IMR-90 (cell line): Measurements from ENCODE around the gene FOXO4. TPM values are rescaled to one million over a fixed set of nuclear protein-coding genes. Genes with fewer than 3 reads are reported as not detected.

Experiments used
- ATAC-seq: fragments of 200-7000 bp; cut with Tn5 transposase; 2 replicates; pipeline ENCODE4 v1.9.1; 2020; ENCODE audit warnings: low read depth, mild to moderate bottlenecking, moderate library complexity
- BruUV-seq: library from RNA; stranded (reverse); fragments of 400-500 nt; replicated peaks from 2 replicates; lab custom pipeline; 2021; lab: Mats Ljungman, UMichigan
- CTCF ChIA-PET: fragments of 300-600 bp; formaldehyde crosslinking; extraction: SDS; loops from one replicate; lab custom pipeline; 2021; ENCODE audit warnings: antibody characterized with exemption; lab: Yijun Ruan, JAX
- POLR2A ChIA-PET: fragments of 300-600 bp; sonication (Branson Sonifier 250); formaldehyde crosslinking; loops from one replicate; lab custom pipeline; 2022; ENCODE audit warnings: antibody characterized with exemption; ENCODE audit not compliant: unreplicated experiment; lab: Charles Lee
- DNase-seq: peaks from one replicate; pipeline ENCODE4 v3.0.0; 2013
- H2AFZ ChIP-seq: replicated peaks from 2 replicates; pipeline ENCODE3; 2013; ENCODE audit warnings: low read length, mild to moderate bottlenecking; ENCODE audit not compliant: poor library complexity
- H2AK5ac ChIP-seq: 2 replicates; pipeline ENCODE4 v1.6.1; 2013; ENCODE audit warnings: low read depth, low read length, inconsistent platforms
- H2AK9ac ChIP-seq: replicated peaks from 2 replicates; pipeline ENCODE3; 2013; ENCODE audit warnings: mild to moderate bottlenecking, low read depth, low read length, moderate library complexity; ENCODE audit not compliant: poor library complexity
- H2BK120ac ChIP-seq: 2 replicates; pipeline ENCODE4 v1.6.1; 2013; ENCODE audit warnings: low read depth, low read length, inconsistent platforms
- H2BK15ac ChIP-seq: 3 replicates; pipeline ENCODE4 v1.6.1; 2013; ENCODE audit warnings: low read depth, low read length, inconsistent platforms
- H2BK20ac ChIP-seq: 2 replicates; pipeline ENCODE4 v1.6.1; 2013; ENCODE audit warnings: low read depth, mild to moderate bottlenecking, inconsistent platforms, low read length, moderate library complexity
- H2BK5ac ChIP-seq: 2 replicates; pipeline ENCODE4 v1.6.1; 2013; ENCODE audit warnings: mild to moderate bottlenecking, low read depth, low read length, inconsistent platforms; ENCODE audit not compliant: poor library complexity, severe bottlenecking
- H3K14ac ChIP-seq: replicated peaks from 2 replicates; pipeline ENCODE4 v1.6.1; 2013; ENCODE audit warnings: low read depth, low read length, inconsistent platforms
- H3K18ac ChIP-seq: 2 replicates; pipeline ENCODE4 v1.6.1; 2013; ENCODE audit warnings: low read depth, low read length, control low read depth
- H3K23ac ChIP-seq: 2 replicates; pipeline ENCODE4 v1.6.1; 2013; ENCODE audit warnings: low read depth, low read length, inconsistent platforms
- H3K27ac ChIP-seq: 2 replicates; pipeline ENCODE4 v1.5.1; 2013; ENCODE audit warnings: mild to moderate bottlenecking, control low read depth, low read length; ENCODE audit not compliant: insufficient read depth
- H3K27me3 ChIP-seq: 2 replicates; pipeline ENCODE4 v1.6.1; 2013; ENCODE audit warnings: low read length; ENCODE audit not compliant: control insufficient read depth, insufficient read depth
- H3K36me3 ChIP-seq: 2 replicates; pipeline ENCODE4 v1.6.1; 2013; ENCODE audit warnings: low read length, mixed read lengths; ENCODE audit not compliant: control insufficient read depth, insufficient read depth
- H3K4ac ChIP-seq: 2 replicates; pipeline ENCODE4 v1.6.1; 2013; ENCODE audit warnings: low read depth, low read length, inconsistent platforms
- H3K4me1 ChIP-seq: 2 replicates; pipeline ENCODE4 v1.6.1; 2013; ENCODE audit warnings: low read length, mixed read lengths; ENCODE audit not compliant: control insufficient read depth, insufficient read depth
- H3K4me2 ChIP-seq: 2 replicates; pipeline ENCODE4 v1.6.1; 2013; ENCODE audit warnings: low read depth, mild to moderate bottlenecking, control low read depth, low read length, moderate library complexity
- H3K4me3 ChIP-seq: 2 replicates; pipeline ENCODE4 v1.5.1; 2013; ENCODE audit warnings: low read depth, mild to moderate bottlenecking, control low read depth, low read length, moderate library complexity; ENCODE audit not compliant: insufficient read depth
- H3K56ac ChIP-seq: 2 replicates; pipeline ENCODE4 v1.6.1; 2013; ENCODE audit warnings: low read length, inconsistent platforms; ENCODE audit not compliant: insufficient read depth; ENCODE audit errors: extremely low read depth
- H3K79me1 ChIP-seq, 2 experiments: 2 replicates each; pipeline ENCODE4 v1.6.1; 2013; ENCODE audit warnings: low read length in 2 of 2, inconsistent platforms in 1 of 2, low read depth in 1 of 2
- H3K9ac ChIP-seq: 2 replicates; pipeline ENCODE4 v1.6.1; 2013; ENCODE audit warnings: low read depth, low read length, control low read depth
- H3K9me1 ChIP-seq: 2 replicates; pipeline ENCODE4 v1.6.1; 2013; ENCODE audit warnings: low read length, inconsistent platforms; ENCODE audit not compliant: insufficient read depth
- H3K9me3 ChIP-seq: 2 replicates; pipeline ENCODE4 v1.6.1; 2013; ENCODE audit warnings: low read length; ENCODE audit not compliant: control insufficient read depth, insufficient read depth
- H4K20me1 ChIP-seq: 2 replicates; pipeline ENCODE4 v1.6.1; 2013; ENCODE audit warnings: low read length, inconsistent platforms; ENCODE audit not compliant: insufficient read depth
- H4K5ac ChIP-seq: 2 replicates; pipeline ENCODE4 v1.6.1; 2013; ENCODE audit warnings: mild to moderate bottlenecking, low read depth, low read length, control low read depth
- H4K8ac ChIP-seq, 2 experiments: 2 replicates each; pipeline ENCODE4 v1.6.1; 2013; ENCODE audit warnings: low read depth in 2 of 2, low read length in 2 of 2, control low read depth in 1 of 2, inconsistent platforms in 1 of 2
- H4K91ac ChIP-seq: 2 replicates; pipeline ENCODE4 v1.6.1; 2013; ENCODE audit warnings: low read depth, low read length, inconsistent platforms; ENCODE audit not compliant: insufficient read depth
- CEBPB ChIP-seq: IDR thresholded peaks from 2 replicates; pipeline ENCODE4 v1.6.1; 2012; ENCODE audit warnings: low read depth, low read length, improper control_type of control experiment
- NFE2L2 ChIP-seq: fragments of 150-350 bp; IDR thresholded peaks from 2 replicates; pipeline ENCODE4 v1.6.1; 2016; ENCODE audit warnings: low read depth, mild to moderate bottlenecking, low read length
- WGBS, 2 experiments: methylation state at CpG; one replicate each; pipeline versions ENCODE4 v1.1.5 to v1.1.7; 2013; ENCODE audit warnings: missing lambda C conversion rate in 2 of 2; ENCODE audit not compliant: insufficient read length in 1 of 2; ENCODE audit errors: extremely low coverage in 2 of 2; 5-methylcytosine and 5-hydroxymethylcytosine counted together
- dilution Hi-C: fragments of 300-500 bp; cut with HindIII; formaldehyde crosslinking; loops from one replicate; pipeline ENCODE4 v1.14.3; 2018; ENCODE audit warnings: low sequenced_read_pairs; ENCODE audit not compliant: unreplicated experiment
- in situ Hi-C: fragments of 300-500 bp; cut with MboI; formaldehyde crosslinking; loops from 3 replicates; pipeline ENCODE4 v1.14.3; 2019; ENCODE audit warnings: low sequenced_read_pairs, inconsistent platforms, mixed read lengths
- intact Hi-C: fragments of 100-400 bp; cut with micrococcal nuclease; formaldehyde crosslinking; loops from 2 replicates; pipeline ENCODE4 v1.10.0; 2022
- polyA plus RNA-seq, 3 experiments: library from polyadenylated mRNA; depleted of rRNA; stranded (reverse); fragments of >200 nt; gene quantifications; 2 replicates each; pipeline ENCODE4 v1.2.3, GENCODE V29; 2012; ENCODE audit warnings: low replicate concordance in 1 of 3
- total RNA-seq: library from RNA; depleted of rRNA; stranded (reverse); fragments of >200 nt; gene quantifications from 2 replicates; pipeline ENCODE4 v1.2.3, GENCODE V29; 2012

Gene FOXO4
- total and polyA plus RNA-seq, 2 of the 4 experiments (the other 2 are of a cell fraction), result 2.0 to 2.6 TPM

DNA sequence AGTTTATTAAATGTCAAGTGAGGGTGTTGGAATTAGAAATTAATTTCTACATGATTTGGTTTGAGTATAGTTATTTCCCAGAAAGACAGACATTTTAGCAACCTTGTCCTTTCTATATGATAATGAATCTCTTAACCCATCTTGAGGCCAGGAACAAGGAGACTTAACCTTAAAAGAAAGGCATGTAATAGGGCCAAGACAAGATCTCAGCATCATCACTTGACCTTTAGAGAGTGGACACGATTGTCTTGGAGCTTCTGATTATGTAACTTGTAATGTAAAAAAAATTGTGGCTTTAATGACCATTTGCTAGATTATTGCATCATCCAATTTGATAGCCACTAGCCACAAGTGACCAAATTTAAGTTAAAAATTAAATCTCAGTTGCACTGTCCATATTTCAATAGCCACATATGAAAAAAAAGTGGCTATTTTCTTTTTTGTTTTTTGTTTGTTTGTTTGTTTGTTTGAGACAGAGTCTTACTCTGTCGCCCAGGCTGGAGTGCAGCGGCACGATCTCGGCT lies 13.5 kb upstream of the FOXO4 start:
- ChIA-PET CTCF (no interaction called here), POLR2A (no interaction called here)
- Histone ChIP-seq H2AK5ac (no peak overlapping the region), H3K14ac (no peak overlapping the region), H3K18ac (no peak overlapping the region), H2AFZ (no peak overlapping the region), H2BK15ac (no peak overlapping the region), H3K9me1 (no peaks in the 10 kb centered on the region), H2BK120ac (no peak overlapping the region), H3K9ac (no peak overlapping the region), H4K91ac (no peak overlapping the region), H3K36me3 (no peaks in the 10 kb centered on the region), H3K27me3 (peaks cover 5% of the 10 kb centered on the region), H3K23ac (no peak overlapping the region), H4K20me1 (no peaks in the 10 kb centered on the region), H4K8ac (no peak overlapping the region), H3K4me1 (no peaks in the 10 kb centered on the region), H2AK9ac (no peak overlapping the region), H3K79me1 (no peaks in the 10 kb centered on the region), H2BK20ac (no peak overlapping the region), H3K4me2 (no peak overlapping the region), H3K27ac (no peak overlapping the region), H3K4me3 (no peak overlapping the region), H4K5ac (no peak overlapping the region), H3K4ac (no peak overlapping the region), H3K9me3 (no peaks in the 10 kb centered on the region), H3K56ac (no peak overlapping the region), H2BK5ac (no peak overlapping the region)
- dilution Hi-C loops, result no loop called here
- BruUV-seq, result no TSS peak
- ATAC-seq, result no peak
- no peak for TF ChIP-seq NFE2L2
- TF ChIP-seq CEBPB, result peak; percentile 72
- DNase-seq, result no peak
- no CpG with 5 or more reads among the region's 5 CpGs for WGBS, 2 experiments
- intact Hi-C loops, result no loop called here
- in situ Hi-C loops, result no loop called here
